Neural progenitor cell (in vitro differentiated cells): ENCODE results near the gene NTHL1. TPM values are rescaled to one million over a fixed set of nuclear protein-coding genes. Genes with fewer than 3 reads are reported as not detected.

Experiments
- DNase-seq: peaks from one replicate; pipeline ENCODE4 v3.0.0-alpha.2; 2016; ENCODE audit warnings: low spot score
- H2AFZ ChIP-seq: fragments of 200-600 bp; sonication (generic); replicated peaks from 2 replicates; pipeline ENCODE4 v1.6.1; 2016; ENCODE audit warnings: antibody characterized with exemption
- H3F3A ChIP-seq: fragments of 200-600 bp; sonication (generic); 2 replicates; pipeline ENCODE4 v1.6.1; 2016; ENCODE audit warnings: antibody characterized with exemption, low read depth
- H3K27ac ChIP-seq: fragments of 200-600 bp; sonication (generic); 2 replicates; pipeline ENCODE4 v1.5.1; 2016; ENCODE audit warnings: mild to moderate bottlenecking
- H3K27me3 ChIP-seq: fragments of 200-600 bp; sonication (generic); 2 replicates; pipeline ENCODE4 v1.6.1; 2016; ENCODE audit warnings: mild to moderate bottlenecking, moderate library complexity
- H3K36me3 ChIP-seq: fragments of 200-600 bp; sonication (generic); 2 replicates; pipeline ENCODE4 v1.5.1; 2016
- H3K4me1 ChIP-seq: fragments of 200-600 bp; sonication (generic); 2 replicates; pipeline ENCODE4 v1.6.1; 2016; ENCODE audit warnings: mixed run types
- H3K4me2 ChIP-seq: fragments of 200-600 bp; sonication (generic); 2 replicates; pipeline ENCODE4 v1.6.1; 2016
- H3K4me3 ChIP-seq: fragments of 200-600 bp; sonication (generic); 2 replicates; pipeline ENCODE4 v1.5.1; 2016
- H3K79me2 ChIP-seq: fragments of 200-600 bp; sonication (generic); 2 replicates; pipeline ENCODE4 v1.6.1; 2016; ENCODE audit warnings: low read depth
- H3K9ac ChIP-seq: fragments of 200-600 bp; sonication (generic); 2 replicates; pipeline ENCODE4 v1.6.1; 2016
- H3K9me3 ChIP-seq: fragments of 200-600 bp; sonication (generic); 2 replicates; pipeline ENCODE4 v1.5.1; 2016; ENCODE audit warnings: low read depth
- H4K20me1 ChIP-seq: fragments of 200-600 bp; sonication (generic); 2 replicates; pipeline ENCODE4 v1.6.1; 2016; ENCODE audit warnings: low read depth
- H3K27ac Mint-ChIP-seq: 3 replicates; pipeline ENCODE4 v1.8.0; 2021; ENCODE audit warnings: mixed read lengths
- H3K27me3 Mint-ChIP-seq: 2 replicates; pipeline ENCODE4 v1.8.0; 2022; ENCODE audit warnings: low read depth, mild to moderate bottlenecking, inconsistent platforms, moderate library complexity, mixed read lengths; ENCODE audit not compliant: insufficient read depth
- H3K36me3 Mint-ChIP-seq: 3 replicates; pipeline ENCODE4 v1.8.0; 2021; ENCODE audit warnings: mixed read lengths
- H3K4me1 Mint-ChIP-seq: 3 replicates; pipeline ENCODE4 v1.8.0; 2021; ENCODE audit warnings: mixed read lengths
- H3K4me3 Mint-ChIP-seq: 3 replicates; pipeline ENCODE4 v1.8.0; 2021; ENCODE audit warnings: mild to moderate bottlenecking, moderate library complexity, mixed read lengths
- H3K9me3 Mint-ChIP-seq: 3 replicates; pipeline ENCODE4 v1.8.0; 2020; ENCODE audit warnings: mixed read lengths
- CTCF ChIP-seq: fragments of 200-600 bp; sonication (generic); IDR thresholded peaks from 2 replicates; pipeline ENCODE4 v1.5.1; 2017; ENCODE audit warnings: antibody characterized with exemption, mild to moderate bottlenecking
- EZH2 ChIP-seq: fragments of 200-600 bp; sonication (generic); IDR thresholded peaks from 2 replicates; pipeline ENCODE4 v1.6.1; 2017; ENCODE audit warnings: antibody characterized with exemption, mild to moderate bottlenecking, moderate library complexity
- EZH2phosphoT487 ChIP-seq: fragments of 200-600 bp; sonication (generic); IDR thresholded peaks from 2 replicates; pipeline ENCODE4 v1.6.1; 2017; ENCODE audit warnings: antibody characterized with exemption
- total RNA-seq: library from RNA; depleted of rRNA; stranded (reverse); fragments of >200 nt; gene quantifications from 2 replicates; pipeline ENCODE4 v1.2.3, GENCODE V29; 2015; ENCODE audit warnings: low replicate concordance

Gene NTHL1
- total RNA-seq, 1 donor from 2014 or later: 26.3 TPM

GRCh38 chr16:2001035-2001434, 46.6 kb downstream of the NTHL1 start:
- Histone ChIP-seq H3F3A (peaks cover 19% of the 10 kb centered on the region), H3K4me2 (no peak overlapping the region), H3K27ac (no peak overlapping the region), H3K79me2 (peaks cover 18% of the 10 kb centered on the region), H3K4me1 (peaks cover 6% of the 10 kb centered on the region), H3K4me3 (no peak overlapping the region), H2AFZ (no peak overlapping the region), H3K36me3 (no peaks in the 10 kb centered on the region), H3K27me3 (no peaks in the 10 kb centered on the region), H3K9ac (no peak overlapping the region), H3K9me3 (no peaks in the 10 kb centered on the region), H4K20me1 (peaks cover 34% of the 10 kb centered on the region)
- no peak for DNase-seq
- peaks cover 13% of the 10 kb centered on the region for H3K4me1 Mint-ChIP-seq
- H3K4me3 Mint-ChIP-seq: no peak overlapping the region
- no peak overlapping the region for H3K27ac Mint-ChIP-seq
- H3K27me3 Mint-ChIP-seq: no peaks in the 10 kb centered on the region
- H3K9me3 Mint-ChIP-seq: no peaks in the 10 kb centered on the region
- TF ChIP-seq EZH2phosphoT487: no peak
- TF ChIP-seq EZH2: no peak
- TF ChIP-seq CTCF: no peak
- peaks cover 6% of the 10 kb centered on the region for H3K36me3 Mint-ChIP-seq

- Mint-ChIP-seq H3K9me3 (no peaks in the 10 kb centered on the region), H3K4me3 (no peak overlapping the region), H3K4me1 (peaks cover 10% of the 10 kb centered on the region), H3K27ac (no peak overlapping the region), H3K36me3 (peaks cover 9% of the 10 kb centered on the region), H3K27me3 (no peaks in the 10 kb centered on the region)
- no peak for TF ChIP-seq EZH2phosphoT487
- no peak for TF ChIP-seq EZH2
- no peak for TF ChIP-seq CTCF
- no peak overlapping the region for H3K4me2 ChIP-seq
- peaks cover 20% of the 10 kb centered on the region for H3F3A ChIP-seq
- H4K20me1 ChIP-seq: peaks cover 24% of the 10 kb centered on the region
- H3K27ac ChIP-seq: no peak overlapping the region
- no peak for DNase-seq
- H3K4me3 ChIP-seq: no peak overlapping the region
- no peak overlapping the region for H3K9ac ChIP-seq
- no peaks in the 10 kb centered on the region for H3K27me3 ChIP-seq
- peaks cover 9% of the 10 kb centered on the region for H3K79me2 ChIP-seq
- no peaks in the 10 kb centered on the region for H3K36me3 ChIP-seq
- H3K9me3 ChIP-seq: no peaks in the 10 kb centered on the region
- no peak overlapping the region for H2AFZ ChIP-seq
- H3K4me1 ChIP-seq: peaks cover 6% of the 10 kb centered on the region
These were observed 47.6 kb downstream of the NTHL1 start for GRCh38 chr16:1999866-2000514.

GRCh38 chr16:1998852-1999801, 48.5 kb downstream of the NTHL1 start:
- no peaks in the 10 kb centered on the region for H3K36me3 ChIP-seq
- Mint-ChIP-seq H3K36me3 (peaks cover 9% of the 10 kb centered on the region), H3K4me1 (peaks cover 2% of the 10 kb centered on the region), H3K4me3 (no peak overlapping the region), H3K27me3 (no peaks in the 10 kb centered on the region), H3K9me3 (no peaks in the 10 kb centered on the region), H3K27ac (no peak overlapping the region)
- H3K4me3 ChIP-seq: no peak overlapping the region
- peaks cover 1% of the 10 kb centered on the region for H3K4me1 ChIP-seq
- no peak overlapping the region for H3K9ac ChIP-seq
- no peaks in the 10 kb centered on the region for H3K27me3 ChIP-seq
- peaks cover 8% of the 10 kb centered on the region for H3K79me2 ChIP-seq
- H3F3A ChIP-seq: peaks cover 11% of the 10 kb centered on the region
- DNase-seq: no peak
- no peak overlapping the region for H2AFZ ChIP-seq
- no peak for TF ChIP-seq EZH2phosphoT487
- no peak for TF ChIP-seq EZH2
- TF ChIP-seq CTCF: no peak
- no peak overlapping the region for H3K27ac ChIP-seq
- H4K20me1 ChIP-seq: peaks cover 15% of the 10 kb centered on the region
- no peak overlapping the region for H3K4me2 ChIP-seq
- H3K9me3 ChIP-seq: no peaks in the 10 kb centered on the region
